D721Med (cell line): ENCODE measurements around the gene CLMN.

Source experiments
- DNase-seq: peaks from one replicate; pipeline ENCODE4 v3.0.0; 2011; ENCODE audit warnings: low spot score; ENCODE audit not compliant: insufficient read length
- FAIRE-seq: peaks from 2 replicates; lab custom pipeline; 2011; peaks lifted over from hg19 to GRCh38; lab: Jason Lieb, UNC
- CTCF ChIP-seq: IDR thresholded peaks from 2 replicates; pipeline ENCODE4 v1.5.1; 2012; ENCODE audit warnings: mild to moderate bottlenecking, control low read depth; ENCODE audit not compliant: insufficient read depth; ENCODE audit errors: missing control alignments

The CLMN gene, protein sequence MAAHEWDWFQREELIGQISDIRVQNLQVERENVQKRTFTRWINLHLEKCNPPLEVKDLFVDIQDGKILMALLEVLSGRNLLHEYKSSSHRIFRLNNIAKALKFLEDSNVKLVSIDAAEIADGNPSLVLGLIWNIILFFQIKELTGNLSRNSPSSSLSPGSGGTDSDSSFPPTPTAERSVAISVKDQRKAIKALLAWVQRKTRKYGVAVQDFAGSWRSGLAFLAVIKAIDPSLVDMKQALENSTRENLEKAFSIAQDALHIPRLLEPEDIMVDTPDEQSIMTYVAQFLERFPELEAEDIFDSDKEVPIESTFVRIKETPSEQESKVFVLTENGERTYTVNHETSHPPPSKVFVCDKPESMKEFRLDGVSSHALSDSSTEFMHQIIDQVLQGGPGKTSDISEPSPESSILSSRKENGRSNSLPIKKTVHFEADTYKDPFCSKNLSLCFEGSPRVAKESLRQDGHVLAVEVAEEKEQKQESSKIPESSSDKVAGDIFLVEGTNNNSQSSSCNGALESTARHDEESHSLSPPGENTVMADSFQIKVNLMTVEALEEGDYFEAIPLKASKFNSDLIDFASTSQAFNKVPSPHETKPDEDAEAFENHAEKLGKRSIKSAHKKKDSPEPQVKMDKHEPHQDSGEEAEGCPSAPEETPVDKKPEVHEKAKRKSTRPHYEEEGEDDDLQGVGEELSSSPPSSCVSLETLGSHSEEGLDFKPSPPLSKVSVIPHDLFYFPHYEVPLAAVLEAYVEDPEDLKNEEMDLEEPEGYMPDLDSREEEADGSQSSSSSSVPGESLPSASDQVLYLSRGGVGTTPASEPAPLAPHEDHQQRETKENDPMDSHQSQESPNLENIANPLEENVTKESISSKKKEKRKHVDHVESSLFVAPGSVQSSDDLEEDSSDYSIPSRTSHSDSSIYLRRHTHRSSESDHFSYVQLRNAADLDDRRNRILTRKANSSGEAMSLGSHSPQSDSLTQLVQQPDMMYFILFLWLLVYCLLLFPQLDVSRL

DNA sequence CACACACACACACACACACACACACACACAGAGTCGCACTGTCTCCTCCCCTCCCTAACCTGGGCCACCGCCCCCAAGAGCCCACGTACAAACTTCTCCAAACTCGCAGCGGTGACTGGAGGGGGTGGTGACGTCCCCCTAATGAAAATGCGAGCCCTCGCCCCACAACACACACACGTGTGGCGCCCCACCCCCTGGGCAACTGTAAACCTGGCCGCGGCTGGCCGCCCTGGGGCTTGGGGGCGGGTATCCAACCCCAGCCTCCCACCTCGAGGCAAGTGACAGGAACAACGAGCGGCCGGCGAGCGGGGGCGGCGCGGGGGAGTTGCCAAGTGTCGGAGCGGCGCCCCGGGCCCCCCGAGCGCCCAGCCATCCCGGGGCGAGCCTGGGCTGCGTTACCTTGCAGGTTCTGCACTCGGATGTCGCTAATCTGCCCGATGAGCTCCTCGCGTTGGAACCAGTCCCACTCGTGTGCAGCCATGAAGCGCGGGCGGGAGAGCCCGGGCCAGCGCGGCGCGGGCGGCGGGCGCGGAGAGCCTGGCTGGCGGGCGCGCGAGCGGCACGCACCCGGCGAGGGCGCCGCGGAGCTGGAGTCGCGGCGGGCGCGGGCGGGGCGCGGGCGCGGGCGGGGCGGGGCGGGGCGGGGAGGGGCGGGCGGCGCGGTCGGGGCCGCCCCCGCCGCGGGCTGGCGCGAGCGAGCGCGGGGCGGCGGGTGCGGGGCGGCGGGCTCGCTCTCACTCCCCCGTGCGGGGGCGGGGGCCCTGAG, at the start of gene CLMN:
Gene CLMN, minus strand, starts transcription at position 597 of the 766 bp plus-strand sequence. Its CDS starts 116 bp downstream, at position 481.
- FAIRE-seq (no peak), DNase-seq (peak; percentile 50)
- no peak for TF ChIP-seq CTCF

GRCh38 chr14:95365401-95365800, 45.7 kb upstream of the CLMN start:
- DNase-seq (no peak), FAIRE-seq (no peak)
- TF ChIP-seq CTCF, result no peak

- DNase-seq, result no peak
- FAIRE-seq, result no peak
- TF ChIP-seq CTCF, result no peak
Observed at GRCh38 chr14:95364481-95365209, 44.9 kb upstream of the CLMN start.

DNA sequence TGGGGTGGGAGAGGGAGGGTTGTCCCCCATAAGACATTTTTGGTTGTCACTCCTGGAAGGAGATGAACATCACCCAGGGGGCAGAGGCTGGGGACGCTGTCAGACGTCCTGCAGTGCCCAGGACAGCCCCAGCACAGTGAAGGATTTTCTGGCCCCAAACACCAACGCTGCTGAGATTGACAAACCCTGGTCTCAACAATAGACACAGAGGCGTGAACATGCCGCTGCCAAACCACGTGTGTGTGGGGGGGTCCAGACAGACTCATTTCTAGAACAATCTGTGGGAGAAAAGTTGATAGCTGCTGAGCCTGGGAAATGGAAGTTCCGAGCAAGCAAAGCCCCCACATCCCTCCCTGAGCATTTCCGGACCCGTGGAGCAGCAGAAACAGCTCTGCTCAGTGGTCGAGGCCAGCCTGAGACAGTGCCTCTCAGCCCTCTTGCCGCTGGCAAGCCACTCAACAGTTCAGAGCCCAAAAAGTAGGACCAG, 43.8 kb upstream of the CLMN start:
- DNase-seq (no peak), FAIRE-seq (no peak)
- TF ChIP-seq CTCF, result no peak

- TF ChIP-seq CTCF, result no peak
- no peak for DNase-seq
- no peak for FAIRE-seq
Observed at GRCh38 chr14:95362138-95362494, 42.4 kb upstream of the CLMN start.
